GM19239 (cell line): Measurements from ENCODE around the gene DBN1.

ENCODE experiments used
- DNase-seq: peaks from one replicate; pipeline ENCODE4 v3.0.0; 2011; ENCODE audit warnings: low spot score; ENCODE audit not compliant: insufficient read length
- FAIRE-seq: peaks from 2 replicates; lab custom pipeline; 2011; peaks lifted over from hg19 to GRCh38; lab: Jason Lieb, UNC

The DBN1 gene

GRCh38 chr5:177446200-177447065 is 27.0 kb downstream of the DBN1 start, which contains the start of gene PRR7:
PRR7 (plus strand) TSS chr5:177446814; CDS start chr5:177455068, 8,254 bp downstream.
- FAIRE-seq (peak; percentile 91), DNase-seq (peak; percentile 85)

GRCh38 chr5:177445917-177446199 is 27.6 kb downstream of the DBN1 start:
- DNase-seq (no peak), FAIRE-seq (no peak)

DNA sequence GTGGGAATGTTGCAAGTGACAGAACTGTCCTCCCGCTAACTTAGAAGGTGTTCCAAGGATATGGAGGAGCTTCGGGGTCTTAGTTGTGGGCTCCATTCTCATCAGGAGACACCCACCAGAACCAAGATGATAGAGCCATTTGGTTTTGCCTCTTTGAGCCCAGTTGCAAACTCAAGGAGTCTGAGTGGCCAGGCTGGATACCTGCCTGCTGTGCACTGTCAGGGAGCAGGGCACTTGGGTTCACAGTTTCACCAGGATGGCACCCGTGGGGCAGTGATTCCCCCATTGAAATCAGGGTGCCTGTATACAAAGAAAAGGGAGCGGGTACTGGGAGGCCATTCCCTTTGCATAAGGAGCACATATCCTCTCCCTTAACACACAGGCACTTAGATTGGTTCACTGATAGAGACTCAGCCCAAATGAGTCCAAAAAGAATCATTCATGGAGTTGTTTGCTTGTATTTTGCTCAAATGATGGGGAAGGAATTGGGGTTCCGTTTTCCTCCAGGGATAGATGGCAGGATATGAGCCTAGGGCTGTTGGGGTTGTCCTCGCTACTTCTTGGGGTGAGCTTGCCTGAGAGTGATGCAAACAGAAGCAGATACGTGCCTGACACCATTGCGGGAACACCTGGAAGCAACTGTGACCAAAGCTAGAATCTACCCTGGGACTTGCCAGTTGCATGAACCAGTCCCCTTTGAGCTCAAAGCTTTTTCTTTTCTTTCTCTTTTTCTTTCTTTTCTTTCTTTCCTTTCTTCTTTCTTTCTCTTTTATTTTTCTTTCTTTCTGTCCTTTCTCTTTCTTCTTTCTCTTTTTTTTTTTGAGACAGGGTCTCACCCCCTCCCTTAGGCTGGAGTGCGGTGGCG is 28.1 kb downstream of the DBN1 start:
- DNase-seq (no peak), FAIRE-seq (peak; percentile 78)

DNA sequence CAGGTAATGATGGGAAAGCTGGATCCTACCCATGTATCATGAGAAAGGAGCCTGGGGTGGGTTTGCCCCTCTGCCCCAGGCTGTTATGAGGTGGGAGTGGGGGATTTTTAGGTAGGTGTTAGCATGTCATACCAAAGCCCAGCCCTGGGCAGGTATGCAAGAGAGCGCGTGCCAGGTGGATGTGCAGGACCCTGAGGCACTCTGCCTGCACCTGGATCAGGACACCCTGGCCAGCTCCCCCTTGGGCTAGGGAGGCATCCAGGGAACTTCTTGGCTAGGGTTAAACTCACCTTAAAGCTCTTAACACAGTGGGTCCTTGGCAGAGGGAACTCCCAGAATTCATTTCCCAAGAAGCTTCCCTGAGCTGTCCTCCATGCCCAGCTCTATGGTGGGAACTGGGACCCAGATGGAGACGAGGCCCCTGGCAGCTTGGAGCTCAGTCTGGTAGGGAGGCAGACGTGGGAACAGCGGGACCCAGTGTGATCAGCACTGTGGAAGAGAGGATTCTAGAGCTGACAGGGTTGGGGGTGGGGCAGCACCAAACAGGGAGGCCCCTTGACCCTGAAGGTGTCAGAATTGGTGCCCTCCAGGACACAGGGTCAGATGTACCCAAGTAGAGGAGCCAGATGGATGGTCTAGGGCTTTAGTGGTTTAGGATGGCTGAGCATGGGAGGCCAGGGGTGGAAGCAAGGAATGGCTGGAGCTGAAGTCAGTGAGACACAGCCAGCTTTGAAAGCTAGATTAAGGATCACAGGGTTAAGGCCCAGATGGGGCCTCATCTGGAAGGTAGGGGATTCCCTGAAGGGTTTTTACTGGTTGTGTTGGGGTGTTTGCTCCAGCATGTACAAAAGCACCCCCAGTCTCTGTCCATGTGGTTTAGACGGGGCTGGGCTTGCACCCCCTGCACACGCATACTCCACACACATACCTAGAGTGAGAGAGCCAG is 29.1 kb downstream of the DBN1 start:
- no peak for DNase-seq
- peak; percentile 26 for FAIRE-seq

GRCh38 chr5:177443144-177443983 is 30.1 kb downstream of the DBN1 start:
- FAIRE-seq (no peak), DNase-seq (no peak)

- FAIRE-seq (no peak), DNase-seq (no peak)
Observed at GRCh38 chr5:177442066-177442826, 31.2 kb downstream of the DBN1 start.

- no peak for DNase-seq
- no peak for FAIRE-seq
Observed at GRCh38 chr5:177440990-177441780, 32.2 kb downstream of the DBN1 start.

- DNase-seq (no peak), FAIRE-seq (no peak)
Observed at GRCh38 chr5:177440211-177440989, 33.0 kb downstream of the DBN1 start.

GRCh38 chr5:177439518-177440053 is 33.8 kb downstream of the DBN1 start:
- DNase-seq (no peak), FAIRE-seq (no peak)

- no peak for DNase-seq
- no peak for FAIRE-seq
Observed at GRCh38 chr5:177438468-177438867, 35.0 kb downstream of the DBN1 start.

- no peak for FAIRE-seq
Observed at GRCh38 chr5:177437623-177438022, 35.8 kb downstream of the DBN1 start.

GRCh38 chr5:177435847-177436536 is 37.4 kb downstream of the DBN1 start:
- no peak for DNase-seq
- no peak for FAIRE-seq

More at GRCh38 chr5:177437623-177438022, 35.8 kb downstream of the DBN1 start:
- DNase-seq: no peak

DNA sequence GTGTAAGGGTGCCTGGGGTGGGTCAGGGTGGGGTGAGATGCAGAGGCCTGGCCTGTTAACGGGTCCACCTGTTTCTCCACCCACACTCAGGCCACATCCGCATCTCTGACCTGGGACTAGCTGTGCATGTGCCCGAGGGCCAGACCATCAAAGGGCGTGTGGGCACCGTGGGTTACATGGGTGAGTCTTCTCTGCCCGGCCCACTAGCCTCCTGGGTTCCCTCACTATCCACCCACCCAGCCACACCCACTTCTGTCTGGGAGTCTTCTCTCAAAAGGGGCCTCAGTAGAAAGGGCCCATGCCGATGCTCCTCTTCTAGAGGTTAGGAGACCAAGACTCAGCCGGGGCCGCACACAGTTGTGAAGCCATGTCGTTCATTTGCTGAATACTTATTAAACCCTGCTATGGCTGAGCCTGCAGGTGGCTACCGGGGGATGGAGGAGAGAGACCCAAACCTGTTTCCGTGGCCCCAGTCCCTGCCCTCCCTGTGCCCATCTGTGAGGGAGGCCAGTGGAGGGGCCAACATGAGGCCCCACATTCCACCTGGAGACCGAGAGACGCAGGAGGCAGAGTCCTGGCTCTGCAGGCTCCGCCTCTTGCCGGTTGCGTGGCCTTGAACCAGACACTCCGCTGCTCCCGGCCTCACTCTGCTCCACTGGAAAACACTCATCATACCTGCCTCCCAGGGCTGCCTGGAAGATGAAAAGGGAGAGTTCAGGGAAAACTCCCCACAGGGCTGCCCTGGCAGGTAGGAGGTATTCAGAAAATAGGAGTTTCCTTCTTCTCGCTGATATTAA is 38.3 kb downstream of the DBN1 start:
- no peak for DNase-seq
- no peak for FAIRE-seq

- DNase-seq (no peak), FAIRE-seq (no peak)
Observed at GRCh38 chr5:177434437-177434836, 39.0 kb downstream of the DBN1 start.

DNA sequence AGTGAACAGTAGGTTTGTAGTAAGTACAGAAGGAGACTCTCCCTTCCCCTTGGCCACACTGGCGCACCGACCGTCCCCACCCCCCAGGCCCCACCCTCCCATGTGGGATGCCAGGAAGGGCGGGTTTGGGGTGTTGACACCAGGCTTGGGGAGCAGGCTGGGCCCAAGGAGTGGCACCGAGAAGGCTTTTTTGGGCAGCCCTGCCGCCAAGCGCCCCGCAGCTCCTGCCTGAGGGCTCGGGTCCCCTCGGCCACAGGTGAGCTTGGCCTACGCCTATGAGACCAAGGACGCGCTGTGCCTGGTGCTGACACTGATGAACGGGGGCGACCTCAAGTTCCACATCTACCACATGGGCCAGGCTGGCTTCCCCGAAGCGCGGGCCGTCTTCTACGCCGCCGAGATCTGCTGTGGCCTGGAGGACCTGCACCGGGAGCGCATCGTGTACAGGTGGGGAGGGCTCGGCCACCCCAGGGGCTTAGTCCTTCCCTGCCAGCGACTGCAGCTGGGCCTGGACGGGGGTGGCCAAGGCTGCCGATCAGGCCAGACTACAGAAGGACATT is 39.7 kb downstream of the DBN1 start:
- DNase-seq (no peak), FAIRE-seq (no peak)
